HCEC 1CT (cell line): ENCODE measurements around the gene AIG1.
"Not testable (repeated sequence)": the region's sequence is repeated elsewhere in the genome, so short reads cannot be mapped to it uniquely, and the experiment has no call there.

Source experiments
- DNase-seq: peaks from one replicate; pipeline ENCODE4 v3.0.0-alpha.2; 2017

The AIG1 gene

GRCh38 chr6:143293523-143293922 is 232.8 kb downstream of the AIG1 start:
- DNase-seq, result no peak

GRCh38 chr6:143294265-143294860 is 233.7 kb downstream of the AIG1 start:
- DNase-seq, result no peak

- DNase-seq, result no peak
Measured at GRCh38 chr6:143295932-143296331, 235.2 kb downstream of the AIG1 start.

- DNase-seq, result no peak
Measured at GRCh38 chr6:143298071-143298470, 237.4 kb downstream of the AIG1 start.

- no peak for DNase-seq
Measured at GRCh38 chr6:143299253-143300166, 238.8 kb downstream of the AIG1 start.

GRCh38 chr6:143301188-143301587 is 240.5 kb downstream of the AIG1 start:
- no peak for DNase-seq

- DNase-seq, result not testable (repeated sequence)
Measured at GRCh38 chr6:143307760-143308159, 247.1 kb downstream of the AIG1 start.

- no peak for DNase-seq
Measured at GRCh38 chr6:143313163-143313562, 252.5 kb downstream of the AIG1 start.

GRCh38 chr6:143321491-143322086 is 260.9 kb downstream of the AIG1 start:
- DNase-seq, result no peak

GRCh38 chr6:143322386-143322785 is 261.7 kb downstream of the AIG1 start:
- DNase-seq, result no peak

- no peak for DNase-seq
Measured at GRCh38 chr6:143323729-143324470, 263.2 kb downstream of the AIG1 start.

GRCh38 chr6:143325379-143326140 is 264.9 kb downstream of the AIG1 start:
- DNase-seq, result peak; percentile 79

GRCh38 chr6:143328876-143329275 is 268.2 kb downstream of the AIG1 start:
- DNase-seq, result peak; percentile 17

GRCh38 chr6:143329323-143329722 is 268.6 kb downstream of the AIG1 start:
- DNase-seq, result no peak

GRCh38 chr6:143331362-143331761 is 270.7 kb downstream of the AIG1 start:
- no peak for DNase-seq

- no peak for DNase-seq
Measured at GRCh38 chr6:143332153-143332845, 271.6 kb downstream of the AIG1 start.

- peak; percentile 38 for DNase-seq
Measured at GRCh38 chr6:143333081-143333480, 272.4 kb downstream of the AIG1 start.

GRCh38 chr6:143333749-143334520 is 273.2 kb downstream of the AIG1 start:
- no peak for DNase-seq

- DNase-seq, result no peak
Measured at GRCh38 chr6:143335865-143336264, 275.2 kb downstream of the AIG1 start.

- DNase-seq, result peak; percentile 56
Measured at GRCh38 chr6:143336446-143337152, 275.9 kb downstream of the AIG1 start.
